GM18511 (cell line): Measurements from ENCODE around the gene EXOC4.

Source experiments
- ATAC-seq: cut with Tn5 transposase; IDR thresholded peaks from one replicate; pipeline ENCODE4 v1.9.1; 2021; ENCODE audit warnings: mild to moderate bottlenecking, moderate library complexity; ENCODE audit not compliant: unreplicated experiment

Gene EXOC4

GRCh38 chr7:133563251-133563650 is 310.4 kb downstream of the EXOC4 start:
- ATAC-seq, result no peak

- ATAC-seq, result no peak
Measured at GRCh38 chr7:133564484-133564883, 311.6 kb downstream of the EXOC4 start.

- ATAC-seq, result no peak
Measured at GRCh38 chr7:133568544-133568943, 315.7 kb downstream of the EXOC4 start.

- ATAC-seq, result no peak
Measured at GRCh38 chr7:133570321-133570720, 317.4 kb downstream of the EXOC4 start.

GRCh38 chr7:133571076-133571475 is 318.2 kb downstream of the EXOC4 start:
- ATAC-seq, result no peak

GRCh38 chr7:133572087-133572486 is 319.2 kb downstream of the EXOC4 start:
- no peak for ATAC-seq

GRCh38 chr7:133572843-133573242 is 320.0 kb downstream of the EXOC4 start:
- no peak for ATAC-seq

- ATAC-seq, result no peak
Measured at GRCh38 chr7:133573554-133574265, 320.8 kb downstream of the EXOC4 start.

- ATAC-seq, result no peak
Measured at GRCh38 chr7:133575726-133576440, 323.0 kb downstream of the EXOC4 start.

GRCh38 chr7:133576612-133577168 is 323.8 kb downstream of the EXOC4 start:
- no peak for ATAC-seq

GRCh38 chr7:133582766-133583523 is 330.1 kb downstream of the EXOC4 start:
- ATAC-seq, result no peak

GRCh38 chr7:133583545-133584171 is 330.8 kb downstream of the EXOC4 start:
- no peak for ATAC-seq

GRCh38 chr7:133584956-133585668 is 332.2 kb downstream of the EXOC4 start:
- ATAC-seq, result no peak

GRCh38 chr7:133586253-133586652 is 333.4 kb downstream of the EXOC4 start:
- no peak for ATAC-seq

GRCh38 chr7:133587903-133588302 is 335.0 kb downstream of the EXOC4 start:
- no peak for ATAC-seq

GRCh38 chr7:133590795-133591194 is 337.9 kb downstream of the EXOC4 start:
- ATAC-seq, result no peak

- no peak for ATAC-seq
Measured at GRCh38 chr7:133591704-133592340, 338.9 kb downstream of the EXOC4 start.

GRCh38 chr7:133593561-133593960 is 340.7 kb downstream of the EXOC4 start:
- ATAC-seq, result no peak

- ATAC-seq, result no peak
Measured at GRCh38 chr7:133601617-133602016, 348.7 kb downstream of the EXOC4 start.

GRCh38 chr7:133602291-133602690 is 349.4 kb downstream of the EXOC4 start:
- no peak for ATAC-seq
